HCT116 (cell line): Measurements from ENCODE around the gene RABEP1.

Experiments used
- CTCF ChIP-seq, 3 experiments: fragments of 200-600 bp in 1 of 3; sonication (generic) in 1 of 3; IDR thresholded peaks in 2 of 3; conservative IDR thresholded peaks in 1 of 3; 2 replicates each; pipeline ENCODE4 v1.5.1; 2012 to 2017; ENCODE audit warnings: low read depth in 2 of 3, low read length in 2 of 3, antibody characterized with exemption in 1 of 3, borderline replicate concordance in 1 of 3, control low read depth in 1 of 3, mild to moderate bottlenecking in 1 of 3, mixed read lengths in 1 of 3, mixed run types in 1 of 3, moderate library complexity in 1 of 3; ENCODE audit not compliant: insufficient read depth in 1 of 3
- EZH2 ChIP-seq: fragments of 200-600 bp; sonication (generic); IDR thresholded peaks from 2 replicates; pipeline ENCODE4 v1.6.1; 2017; ENCODE audit warnings: antibody characterized with exemption, mixed run types
- POLR2A ChIP-seq: IDR thresholded peaks from 2 replicates; pipeline ENCODE4 v1.7.0; 2011; ENCODE audit warnings: borderline replicate concordance; ENCODE audit not compliant: insufficient read depth, insufficient read length; ENCODE audit errors: extremely low read depth

DNA sequence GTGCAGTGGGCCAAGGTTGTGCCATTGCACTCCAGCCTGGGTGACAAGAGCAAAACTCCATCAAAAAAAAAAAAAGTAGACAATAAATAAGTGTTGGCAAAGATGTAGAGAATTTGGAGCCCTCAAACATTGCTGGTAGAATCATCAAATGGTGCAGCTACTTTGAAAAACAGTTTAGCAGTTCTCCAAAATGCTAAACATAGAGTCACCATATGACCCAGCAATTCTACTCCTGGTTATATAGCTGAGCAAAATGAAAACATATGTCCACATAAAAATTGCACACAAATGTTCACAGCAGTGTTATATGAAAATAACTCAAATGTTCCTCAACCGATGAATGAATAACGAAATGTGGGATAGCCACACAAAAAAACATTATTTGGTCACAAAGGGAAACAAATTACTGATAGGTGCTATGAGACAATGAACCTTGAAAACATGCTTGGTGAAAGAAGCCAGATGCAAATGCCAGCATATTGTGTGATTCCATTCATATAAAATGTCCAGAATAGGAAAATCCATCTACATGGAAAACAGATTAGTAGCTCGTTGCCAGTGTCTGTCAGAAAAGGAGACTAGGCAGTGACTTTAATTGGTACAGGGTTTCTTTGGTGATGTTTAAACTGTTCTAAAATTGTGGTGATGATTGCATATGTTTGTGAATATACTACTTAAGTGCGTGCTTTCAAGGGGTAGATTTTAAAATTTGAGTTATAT lies 12.7 kb upstream of the RABEP1 start:
- TF ChIP-seq POLR2A = no peak
- no peak for TF ChIP-seq CTCF (IDR thresholded peaks at IDR 0.05 in 2 of 3, conservative IDR thresholded peaks at IDR 0.05 in 1 of 3; ENCODE audit: borderline replicate concordance in 1 of 3, insufficient read depth in 1 of 3, low read depth in 2 of 3, low read length in 2 of 3)
- no peak for TF ChIP-seq EZH2
